H9 (cell line): Measurements from ENCODE around the gene DDX60. TPM values are rescaled to one million over a fixed set of nuclear protein-coding genes. Genes with fewer than 3 reads are reported as not detected.

Experiments
- DNase-seq: peaks from one replicate; pipeline ENCODE4 v3.0.0-alpha.2; 2017
- H2AFZ ChIP-seq: one replicate; pipeline ENCODE4 v1.6.1; 2013; ENCODE audit warnings: mild to moderate bottlenecking, low read length, control low read depth, moderate library complexity
- H2AK5ac ChIP-seq: 2 replicates; pipeline ENCODE4 v1.6.1; 2013; ENCODE audit warnings: low read length, control low read depth, mixed read lengths; ENCODE audit not compliant: insufficient read length
- H2BK120ac ChIP-seq: one replicate; pipeline ENCODE4 v1.6.1; 2013; ENCODE audit warnings: low read depth, mild to moderate bottlenecking, low read length, control low read depth, inconsistent platforms; ENCODE audit not compliant: poor library complexity, severe bottlenecking
- H2BK12ac ChIP-seq: 2 replicates; pipeline ENCODE4 v1.6.1; 2013; ENCODE audit warnings: low read length, control low read depth, mixed read lengths, low read depth; ENCODE audit not compliant: insufficient read length
- H2BK15ac ChIP-seq: 2 replicates; pipeline ENCODE4 v1.6.1; 2013; ENCODE audit warnings: low read depth, low read length, control low read depth
- H2BK20ac ChIP-seq: one replicate; pipeline ENCODE4 v1.6.1; 2013; ENCODE audit warnings: low read depth, mild to moderate bottlenecking, low read length, control low read depth, inconsistent platforms; ENCODE audit not compliant: poor library complexity, severe bottlenecking
- H2BK5ac ChIP-seq: 2 replicates; pipeline ENCODE4 v1.6.1; 2013; ENCODE audit warnings: low read length, control low read depth, mixed read lengths; ENCODE audit not compliant: insufficient read length
- H3K14ac ChIP-seq: 2 replicates; pipeline ENCODE4 v1.6.1; 2013; ENCODE audit warnings: low read length, control low read depth; ENCODE audit not compliant: insufficient read depth
- H3K18ac ChIP-seq: 2 replicates; pipeline ENCODE4 v1.6.1; 2013; ENCODE audit warnings: low read depth, mild to moderate bottlenecking, mixed read lengths, low read length, control low read depth; ENCODE audit not compliant: insufficient read length
- H3K23ac ChIP-seq: 2 replicates; pipeline ENCODE4 v1.6.1; 2013; ENCODE audit warnings: low read length, control low read depth, mixed read lengths, low read depth; ENCODE audit not compliant: insufficient read length
- H3K23me2 ChIP-seq: 2 replicates; pipeline ENCODE4 v1.6.1; 2013; ENCODE audit warnings: low read depth, mild to moderate bottlenecking, mixed read lengths, low read length, control low read depth; ENCODE audit not compliant: insufficient read length, poor library complexity, severe bottlenecking
- H3K27ac ChIP-seq: 2 replicates; pipeline ENCODE4 v1.5.1; 2013; ENCODE audit warnings: low read length, control low read depth, mixed read lengths, low read depth; ENCODE audit not compliant: insufficient read length
- H3K27me3 ChIP-seq: 2 replicates; pipeline ENCODE4 v1.6.1; 2013; ENCODE audit warnings: low read length, control low read depth, inconsistent platforms; ENCODE audit not compliant: insufficient read depth
- H3K4ac ChIP-seq: 2 replicates; pipeline ENCODE4 v1.6.1; 2013; ENCODE audit warnings: low read depth, mild to moderate bottlenecking, control low read depth, inconsistent platforms, low read length, moderate library complexity
- H3K4me1 ChIP-seq: 2 replicates; pipeline ENCODE4 v1.6.1; 2013; ENCODE audit warnings: low read length, control low read depth, inconsistent platforms; ENCODE audit not compliant: insufficient read depth
- H3K4me2 ChIP-seq: 2 replicates; pipeline ENCODE4 v1.6.1; 2013; ENCODE audit warnings: low read length, control low read depth, mixed read lengths; ENCODE audit not compliant: insufficient read length, insufficient read depth
- H3K56ac ChIP-seq: 2 replicates; pipeline ENCODE4 v1.6.1; 2013; ENCODE audit warnings: low read depth, mild to moderate bottlenecking, mixed read lengths, low read length, control low read depth; ENCODE audit not compliant: insufficient read length
- H3K79me1 ChIP-seq: 2 replicates; pipeline ENCODE4 v1.6.1; 2013; ENCODE audit warnings: low read depth, mild to moderate bottlenecking, moderate library complexity, low read length, control low read depth, inconsistent platforms; ENCODE audit not compliant: insufficient read depth, poor library complexity, severe bottlenecking
- H3K79me2 ChIP-seq: 2 replicates; pipeline ENCODE4 v1.6.1; 2013; ENCODE audit warnings: low read length, control low read depth, inconsistent platforms; ENCODE audit not compliant: insufficient read depth
- H3K9ac ChIP-seq: 2 replicates; pipeline ENCODE4 v1.6.1; 2013; ENCODE audit warnings: low read length, control low read depth, mixed read lengths; ENCODE audit not compliant: insufficient read length; ENCODE audit errors: extremely low read depth
- H3K9me3 ChIP-seq: one replicate; pipeline ENCODE4 v1.6.1; 2013; ENCODE audit warnings: low read depth, low read length, inconsistent platforms; ENCODE audit not compliant: control insufficient read depth
- H3T11ph ChIP-seq: one replicate; pipeline ENCODE4 v1.6.1; 2013; ENCODE audit warnings: mild to moderate bottlenecking, low read length, control low read depth, inconsistent platforms
- H4K20me1 ChIP-seq: one replicate; pipeline ENCODE4 v1.6.1; 2013; ENCODE audit not compliant: control insufficient read depth, insufficient read length, insufficient read depth
- H4K5ac ChIP-seq: 2 replicates; pipeline ENCODE4 v1.6.1; 2013; ENCODE audit warnings: low read depth, mild to moderate bottlenecking, mixed read lengths, low read length, control low read depth; ENCODE audit not compliant: insufficient read length
- H4K8ac ChIP-seq: replicated peaks from 2 replicates; pipeline ENCODE4 v1.6.1; 2013; ENCODE audit warnings: low read length, control low read depth, mixed read lengths, low read depth; ENCODE audit not compliant: insufficient read length
- H4K91ac ChIP-seq: 2 replicates; pipeline ENCODE4 v1.6.1; 2013; ENCODE audit warnings: low read depth, mild to moderate bottlenecking, moderate library complexity, mixed read lengths, low read length, control low read depth; ENCODE audit not compliant: insufficient read length
- H3K27ac Mint-ChIP-seq, 3 experiments: 2 replicates in 2 of 3; 3 replicates in 1 of 3; pipeline ENCODE4 v1.8.0; 2020 to 2021; ENCODE audit warnings: mixed read lengths in 3 of 3, mild to moderate bottlenecking in 1 of 3, moderate library complexity in 1 of 3
- H3K27me3 Mint-ChIP-seq: 2 replicates; pipeline ENCODE4 v1.8.0; 2021; ENCODE audit warnings: low read depth, mild to moderate bottlenecking, moderate library complexity, mixed read lengths
- H3K36me3 Mint-ChIP-seq, 3 experiments: 2 replicates in 2 of 3; 3 replicates in 1 of 3; pipeline ENCODE4 v1.8.0; 2020 to 2021; ENCODE audit warnings: low read depth in 3 of 3, mixed read lengths in 3 of 3; ENCODE audit not compliant: insufficient read depth in 1 of 3
- H3K4me1 Mint-ChIP-seq, 2 experiments: 2 replicates each; pipeline ENCODE4 v1.8.0; 2020; ENCODE audit warnings: mixed read lengths in 2 of 2
- H3K4me3 Mint-ChIP-seq, 2 experiments: 2 replicates in 1 of 2; 3 replicates in 1 of 2; pipeline ENCODE4 v1.8.0; 2020 to 2021; ENCODE audit warnings: mild to moderate bottlenecking in 2 of 2, mixed read lengths in 2 of 2, moderate library complexity in 1 of 2
- H3K9me3 Mint-ChIP-seq, 2 experiments: 2 replicates in 1 of 2; 3 replicates in 1 of 2; pipeline ENCODE4 v1.8.0; 2020; ENCODE audit warnings: mild to moderate bottlenecking in 2 of 2, mixed read lengths in 2 of 2, moderate library complexity in 1 of 2
- CTCF ChIP-seq: fragments of 200-600 bp; sonication (generic); conservative IDR thresholded peaks from 3 replicates; pipeline ENCODE4 v1.8.0; 2021; ENCODE audit warnings: antibody characterized with exemption, mild to moderate bottlenecking
- WGBS: extraction: QIAGEN DNeasy Blood & Tissue Kit; methylation state at CpG from one replicate; pipeline ENCODE4 v1.1.7; 2013; ENCODE audit warnings: missing lambda C conversion rate, low lambda C conversion rate, mixed read lengths; ENCODE audit not compliant: insufficient read length; ENCODE audit errors: extremely low coverage; 5-methylcytosine and 5-hydroxymethylcytosine counted together
- total RNA-seq: library from RNA; stranded (reverse); gene quantifications from 2 replicates; pipeline ENCODE4 v1.2.1, GENCODE V29; 2021

The DDX60 gene
- total RNA-seq, 1 experiment from 2014 or later: 3.9 TPM

- H3K79me2 ChIP-seq: no peaks in the 10 kb centered on the region
- H3K9ac ChIP-seq: no peak overlapping the region
- H3K4me1 ChIP-seq: no peaks in the 10 kb centered on the region
- no peak overlapping the region for H4K8ac ChIP-seq
- no peak overlapping the region for H3K27ac ChIP-seq
- H4K91ac ChIP-seq: no peak overlapping the region
- no peaks in the 10 kb centered on the region for H3K27me3 ChIP-seq
- no peak overlapping the region for H2BK12ac ChIP-seq
- H2AFZ ChIP-seq: no peak overlapping the region
- TF ChIP-seq CTCF: no peak
- H3T11ph ChIP-seq: no peak overlapping the region
- no CpG with 5 or more reads among the region's 2 CpGs for WGBS
- no peak overlapping the region for H2BK5ac ChIP-seq
- 0 out of 4 replicates have a peak, but pooled peaks cover 0 to 3% of the 10 kb centered on the region in 2 experiments for H3K4me1 Mint-ChIP-seq
- no peak overlapping the region for H3K56ac ChIP-seq
- H2BK15ac ChIP-seq: no peak overlapping the region
- no peak overlapping the region for H3K14ac ChIP-seq
- no peaks in the 10 kb centered on the region for H3K36me3 Mint-ChIP-seq
- no peaks in the 10 kb centered on the region for H3K23me2 ChIP-seq
- H3K18ac ChIP-seq: no peak overlapping the region
- no peak overlapping the region for H2BK120ac ChIP-seq
- H3K4ac ChIP-seq: no peak overlapping the region
- no peak overlapping the region for H3K4me3 Mint-ChIP-seq
- DNase-seq: no peak
- H4K5ac ChIP-seq: no peak overlapping the region
- H3K27me3 Mint-ChIP-seq: no peaks in the 10 kb centered on the region
- no peak overlapping the region for H2BK20ac ChIP-seq
- H3K4me2 ChIP-seq: no peak overlapping the region
- H4K20me1 ChIP-seq: no peaks in the 10 kb centered on the region
- no peak overlapping the region for H3K27ac Mint-ChIP-seq
- H3K9me3 ChIP-seq: no peaks in the 10 kb centered on the region
- H2AK5ac ChIP-seq: no peak overlapping the region
- H3K23ac ChIP-seq: no peak overlapping the region
- H3K9me3 Mint-ChIP-seq: no peaks in the 10 kb centered on the region
- no peaks in the 10 kb centered on the region for H3K79me1 ChIP-seq
Observed at GRCh38 chr4:168357941-168358340, 39.4 kb upstream of the DDX60 start.
